Naive thymus-derived CD4-positive, alpha-beta T cell (primary cell): ENCODE measurements around the gene COPB2. TPM values are rescaled to one million over a fixed set of nuclear protein-coding genes. Genes with fewer than 3 reads are reported as not detected.

Source experiments
- ATAC-seq: fragments of 150-1000 bp; cut with Tn5 transposase; 2 replicates; pipeline ENCODE4 v1.10.0; 2021; ENCODE audit warnings: mild to moderate bottlenecking, moderate library complexity
- CTCF ChIA-PET: fragments of 350-600 bp; sonication (Branson Sonifier 250); formaldehyde crosslinking; loops from one replicate; lab custom pipeline; 2021; ENCODE audit warnings: antibody characterized with exemption; lab: Charles Lee
- POLR2A ChIA-PET: fragments of 350-600 bp; sonication (Branson Sonifier 250); formaldehyde crosslinking; loops from one replicate; lab custom pipeline; 2021; ENCODE audit warnings: antibody characterized with exemption, inconsistent platforms; lab: Charles Lee
- DNase-seq, 9 donors: peaks; one replicate each; pipeline versions ENCODE4 v3.0.0 to v3.0.0-alpha.2; 2020 to 2022; ENCODE audit warnings: mixed read lengths in 1 of 9
- H3K27ac ChIP-seq: one replicate; pipeline ENCODE4 v1.7.0; 2013; ENCODE audit warnings: mild to moderate bottlenecking, low read depth, low read length, moderate library complexity
- H3K27me3 ChIP-seq, 2 donors: one replicate each; pipeline ENCODE4 v1.7.0; 2013; ENCODE audit warnings: low read length in 2 of 2, mild to moderate bottlenecking in 2 of 2, moderate library complexity in 2 of 2; ENCODE audit not compliant: control insufficient read depth in 2 of 2, insufficient read depth in 2 of 2
- H3K36me3 ChIP-seq, 3 experiments: 1 replicate in 2 of 3; 2 replicates in 1 of 3; pipeline ENCODE4 v1.7.0; 2013; ENCODE audit warnings: low read length in 3 of 3, mild to moderate bottlenecking in 3 of 3, moderate library complexity in 1 of 3; ENCODE audit not compliant: insufficient read depth in 3 of 3, control insufficient read depth in 2 of 3
- H3K4me1 ChIP-seq, 2 donors: one replicate each; pipeline ENCODE4 v1.7.0; 2013; ENCODE audit warnings: low read length in 2 of 2, mild to moderate bottlenecking in 2 of 2, moderate library complexity in 1 of 2; ENCODE audit not compliant: control insufficient read depth in 2 of 2, insufficient read depth in 2 of 2
- H3K4me3 ChIP-seq: 2 replicates; pipeline ENCODE4 v1.7.0; 2013; ENCODE audit warnings: mild to moderate bottlenecking, low read length
- H3K9me3 ChIP-seq, 3 experiments: 1 replicate in 2 of 3; 2 replicates in 1 of 3; pipeline ENCODE4 v1.7.0; 2013; ENCODE audit warnings: low read length in 3 of 3; ENCODE audit not compliant: control insufficient read depth in 2 of 3
- H3K27ac Mint-ChIP-seq, 9 donors: one replicate each; pipeline ENCODE4 v1.8.0; 2020 to 2022; ENCODE audit warnings: mixed read lengths in 9 of 9, mild to moderate bottlenecking in 8 of 9, moderate library complexity in 5 of 9, inconsistent platforms in 2 of 9
- H3K27me3 Mint-ChIP-seq, 5 donors: one replicate each; pipeline ENCODE4 v1.8.0; 2021 to 2022; ENCODE audit warnings: mixed read lengths in 5 of 5, mild to moderate bottlenecking in 1 of 5
- H3K36me3 Mint-ChIP-seq, 5 donors: one replicate each; pipeline ENCODE4 v1.8.0; 2020 to 2022; ENCODE audit warnings: mixed read lengths in 5 of 5, mild to moderate bottlenecking in 3 of 5, inconsistent platforms in 1 of 5
- H3K4me1 Mint-ChIP-seq, 7 donors: one replicate each; pipeline ENCODE4 v1.8.0; 2020 to 2022; ENCODE audit warnings: mixed read lengths in 7 of 7, mild to moderate bottlenecking in 3 of 7, inconsistent platforms in 1 of 7
- H3K4me3 Mint-ChIP-seq, 10 donors: one replicate each; pipeline ENCODE4 v1.8.0; 2020 to 2022; ENCODE audit warnings: mild to moderate bottlenecking in 10 of 10, mixed read lengths in 10 of 10, moderate library complexity in 6 of 10, inconsistent platforms in 2 of 10
- H3K9me3 Mint-ChIP-seq, 11 donors: one replicate each; pipeline ENCODE4 v1.8.0; 2020 to 2022; ENCODE audit warnings: mixed read lengths in 11 of 11, mild to moderate bottlenecking in 4 of 11, inconsistent platforms in 1 of 11, moderate library complexity in 1 of 11
- intact Hi-C, 2 donors: fragments of 100-400 bp; cut with micrococcal nuclease; formaldehyde crosslinking; loops; one replicate each; pipeline ENCODE4 v1.15.1; 2023
- polyA plus RNA-seq, 2 donors: library from polyadenylated mRNA; unstranded; fragments of 300-500 nt; fragmentation: Illumina TruSeq; gene quantifications; one replicate each; pipeline ENCODE4 v1.2.3, GENCODE V29; 2021
- total RNA-seq, 6 experiments: library from RNA in 5 of 6; stranded (reverse) in 5 of 6; gene quantifications; 1 replicate in 5 of 6; 2 replicates in 1 of 6; pipeline ENCODE4 v1.2.3 and lab custom pipeline; 2021 to 2026

The COPB2 gene
- total and polyA plus RNA-seq, 7 experiments from 2014 or later = 23.5 to 109 (median 64.5) TPM

- no peak overlapping the region for H3K27ac ChIP-seq
- H3K36me3 Mint-ChIP-seq = no peaks in the 10 kb centered on the region
- H3K4me3 ChIP-seq = no peak overlapping the region
- DNase-seq (no peak), ATAC-seq (no peak)
- H3K27ac Mint-ChIP-seq = no peak overlapping the region
- CTCF ChIA-PET = no interaction called here
- no peaks in the 10 kb centered on the region for H3K4me1 Mint-ChIP-seq
- H3K27me3 Mint-ChIP-seq = peaks cover 5 to 20% (median 13%) of the 10 kb centered on the region in 5 donors
- intact Hi-C loops = no loop called here
- H3K4me1 ChIP-seq = no peaks in the 10 kb centered on the region
- H3K9me3 Mint-ChIP-seq = no peaks in the 10 kb centered on the region
- H3K9me3 ChIP-seq = no peaks in the 10 kb centered on the region
- no peaks in the 10 kb centered on the region for H3K27me3 ChIP-seq
- no peaks in the 10 kb centered on the region for H3K36me3 ChIP-seq
- POLR2A ChIA-PET = no interaction called here
- H3K4me3 Mint-ChIP-seq = no peak overlapping the region
These were observed 79.6 kb downstream of the COPB2 start for GRCh38 chr3:139309880-139310279.

GRCh38 chr3:139309061-139309591 is 80.3 kb downstream of the COPB2 start:
- H3K4me3 Mint-ChIP-seq = no peak overlapping the region
- no peaks in the 10 kb centered on the region for H3K9me3 Mint-ChIP-seq
- Histone ChIP-seq H3K4me3 (no peak overlapping the region), H3K27me3 (no peaks in the 10 kb centered on the region), H3K9me3 (no peaks in the 10 kb centered on the region), H3K4me1 (no peaks in the 10 kb centered on the region), H3K27ac (no peak overlapping the region), H3K36me3 (no peaks in the 10 kb centered on the region)
- H3K27ac Mint-ChIP-seq = no peak overlapping the region
- peaks cover 5 to 16% (median 9%) of the 10 kb centered on the region in 5 donors for H3K27me3 Mint-ChIP-seq
- no peaks in the 10 kb centered on the region for H3K36me3 Mint-ChIP-seq
- no peaks in the 10 kb centered on the region for H3K4me1 Mint-ChIP-seq
- intact Hi-C loops = no loop called here
- POLR2A ChIA-PET = no interaction called here
- CTCF ChIA-PET = no interaction called here
- ATAC-seq (no peak), DNase-seq (no peak)

GRCh38 chr3:139308560-139308959 is 80.9 kb downstream of the COPB2 start:
- intact Hi-C loops = no loop called here
- H3K36me3 ChIP-seq = no peaks in the 10 kb centered on the region
- H3K9me3 ChIP-seq = no peaks in the 10 kb centered on the region
- no peaks in the 10 kb centered on the region for H3K4me1 ChIP-seq
- H3K4me3 Mint-ChIP-seq = no peak overlapping the region
- H3K4me3 ChIP-seq = no peak overlapping the region
- no peaks in the 10 kb centered on the region for H3K9me3 Mint-ChIP-seq
- H3K27me3 Mint-ChIP-seq = peaks cover 4 to 12% (median 6%) of the 10 kb centered on the region in 5 donors
- H3K36me3 Mint-ChIP-seq = no peaks in the 10 kb centered on the region
- DNase-seq = no peak
- ChIA-PET POLR2A (no interaction called here), CTCF (no interaction called here)
- H3K4me1 Mint-ChIP-seq = no peaks in the 10 kb centered on the region
- H3K27ac Mint-ChIP-seq = no peak overlapping the region
- H3K27me3 ChIP-seq = no peaks in the 10 kb centered on the region
- H3K27ac ChIP-seq = no peak overlapping the region
- no peak for ATAC-seq

DNA sequence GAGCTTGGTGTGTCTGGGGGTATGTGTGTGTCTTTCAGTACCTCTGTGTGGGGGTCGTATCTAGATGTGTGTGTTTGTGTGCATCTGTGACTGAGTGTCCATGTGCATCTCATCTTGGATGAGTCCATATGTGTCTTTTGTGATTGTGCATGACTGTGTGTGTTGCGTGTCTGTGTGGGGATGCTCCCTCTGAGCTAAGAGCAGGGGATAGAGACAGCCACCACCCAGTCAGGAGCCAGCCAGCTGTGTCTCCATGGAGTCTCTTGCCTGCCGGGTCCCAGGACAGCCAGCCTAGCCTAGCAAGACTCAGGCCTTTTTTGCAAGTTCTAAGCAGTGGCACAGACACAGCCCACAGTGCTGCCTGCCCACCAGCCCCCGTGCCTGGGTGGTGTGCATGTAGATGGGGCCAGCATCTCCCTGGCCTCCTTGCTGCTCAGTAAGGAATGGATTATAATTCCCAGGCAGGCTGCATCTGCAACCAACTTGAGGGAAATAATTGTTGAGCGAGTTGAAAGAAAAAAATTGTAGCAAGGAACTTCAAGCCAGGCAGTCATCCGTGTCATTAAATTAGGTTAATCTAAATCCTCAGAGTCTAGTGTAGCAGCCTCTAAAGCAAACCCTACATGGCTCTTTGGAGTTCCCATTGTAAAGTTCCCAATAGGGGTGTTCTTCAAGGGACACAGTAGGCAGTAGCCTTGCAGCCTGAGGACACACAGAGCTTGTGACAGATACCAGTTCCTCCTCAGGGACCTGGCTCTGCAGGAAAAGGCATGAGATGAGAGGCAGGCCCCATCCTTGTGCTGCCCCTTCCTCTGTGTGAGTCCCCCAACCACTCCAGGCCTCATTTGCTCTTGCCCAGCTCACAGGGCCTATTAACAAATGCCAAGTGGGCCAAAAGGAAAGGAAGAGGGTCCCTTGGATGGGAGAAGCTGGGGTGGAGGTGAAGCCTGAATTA is 81.6 kb downstream of the COPB2 start:
- ChIA-PET POLR2A (no interaction called here), CTCF (no interaction called here)
- H3K36me3 Mint-ChIP-seq = no peaks in the 10 kb centered on the region
- peaks cover 0 to 12% (median 6%) of the 10 kb centered on the region in 5 donors for H3K27me3 Mint-ChIP-seq
- no peak overlapping the region for H3K4me3 Mint-ChIP-seq
- H3K4me1 Mint-ChIP-seq = peaks cover 0 to 1% (median 0%) of the 10 kb centered on the region in 7 donors
- intact Hi-C loops = no loop called here
- H3K27ac ChIP-seq = no peak overlapping the region
- ATAC-seq (no peak), DNase-seq (no peak)
- no peaks in the 10 kb centered on the region for H3K9me3 ChIP-seq
- H3K4me3 ChIP-seq = no peak overlapping the region
- no peaks in the 10 kb centered on the region for H3K4me1 ChIP-seq
- no peaks in the 10 kb centered on the region for H3K27me3 ChIP-seq
- H3K36me3 ChIP-seq = no peaks in the 10 kb centered on the region
- no peaks in the 10 kb centered on the region for H3K9me3 Mint-ChIP-seq
- H3K27ac Mint-ChIP-seq = no peak overlapping the region

Other genes starting within 250 kb of the COPB2 start
- gene MRPS22, start 45.6 kb downstream of the COPB2 start, total RNA-seq = 10 to 100 TPM; 26.2 to 37.2 (median 36.3) TPM
- gene MRPS22, start 45.6 kb downstream of the COPB2 start, polyA plus RNA-seq = 10 to 100 TPM; 45.5 to 47.0 TPM
- gene RBP2, start 86.9 kb upstream of the COPB2 start, total RNA-seq = not detected
- not detected for gene RBP2, start 86.9 kb upstream of the COPB2 start, polyA plus RNA-seq
- gene RBP1, start 150.1 kb upstream of the COPB2 start, total RNA-seq = not detected
- gene RBP1, start 150.1 kb upstream of the COPB2 start, polyA plus RNA-seq = not detected